K562 (cell line): Measurements from ENCODE around the gene PITPNM3. TPM values are rescaled to one million over a fixed set of nuclear protein-coding genes. Genes with fewer than 3 reads are reported as not detected.

Experiments
- ATAC-seq: fragments of 200-7000 bp; cut with Tn5 transposase; 3 replicates; pipeline ENCODE4 v1.9.1; 2020; ENCODE audit warnings: moderate library complexity
- BruUV-seq: library from RNA; stranded (reverse); fragments of 400-500 nt; replicated peaks from 2 replicates; lab custom pipeline; 2021; lab: Mats Ljungman, UMichigan
- CTCF ChIA-PET: fragments of 300-600 bp; formaldehyde crosslinking; extraction: SDS; loops from one replicate; lab custom pipeline; 2021; ENCODE audit warnings: low intra/inter-chr PET ratio; lab: Yijun Ruan, JAX
- POLR2A ChIA-PET: fragments of 300-600, 350-650 bp; sonication (Branson Sonifier 250); formaldehyde crosslinking; extraction: SDS; loops from one replicate; lab custom pipeline; 2021; ENCODE audit warnings: antibody characterized with exemption, inconsistent platforms; lab: Yijun Ruan, JAX
- DNase-seq, 4 experiments: peaks; one replicate each; pipeline versions ENCODE4 v3.0.0 to v3.0.0-alpha.2; 2011 to 2018; ENCODE audit warnings: low spot score in 3 of 4, mixed read lengths in 3 of 4; ENCODE audit errors: extremely low read depth in 1 of 4
- FAIRE-seq: peaks from 2 replicates; lab custom pipeline; 2011; peaks lifted over from hg19 to GRCh38; lab: Jason Lieb, UNC
- H2AFZ ChIP-seq: 2 replicates; pipeline ENCODE4 v1.6.0; 2011; ENCODE audit warnings: low read depth, low read length, control low read depth, inconsistent platforms
- H3K27ac ChIP-seq: fragments of 200-600 bp; 3 replicates; pipeline ENCODE4 v1.8.0; 2011; ENCODE audit warnings: low read depth, mild to moderate bottlenecking, control low read depth, inconsistent platforms, low read length, moderate library complexity, mixed read lengths; ENCODE audit errors: extremely low read depth
- H3K27me3 ChIP-seq, 2 experiments: fragments of 300-600 bp in 1 of 2; 2 replicates in 1 of 2; 3 replicates in 1 of 2; pipeline versions ENCODE4 v1.6.0 to v1.8.0; 2011; ENCODE audit warnings: inconsistent platforms in 2 of 2, low read length in 2 of 2, mild to moderate bottlenecking in 1 of 2, mixed read lengths in 1 of 2, moderate library complexity in 1 of 2; ENCODE audit not compliant: control insufficient read depth in 2 of 2, insufficient read depth in 2 of 2
- H3K36me3 ChIP-seq: fragments of 300-600 bp; 3 replicates; pipeline ENCODE4 v1.8.0; 2011; ENCODE audit warnings: mild to moderate bottlenecking, low read length, inconsistent platforms; ENCODE audit not compliant: control insufficient read depth, insufficient read depth
- H3K4me1 ChIP-seq, 2 experiments: fragments of 200-600 bp in 1 of 2; replicated peaks in 1 of 2; 2 replicates in 1 of 2; 3 replicates in 1 of 2; pipeline versions ENCODE4 v1.5.1 to v1.8.0; 2011; ENCODE audit warnings: inconsistent platforms in 2 of 2, low read length in 2 of 2, mild to moderate bottlenecking in 1 of 2, mixed read lengths in 1 of 2, moderate library complexity in 1 of 2; ENCODE audit not compliant: control insufficient read depth in 2 of 2, insufficient read depth in 2 of 2
- H3K4me2 ChIP-seq: 2 replicates; pipeline ENCODE4 v1.6.1; 2011; ENCODE audit warnings: low read length, control low read depth, inconsistent platforms, mixed read lengths; ENCODE audit not compliant: insufficient read depth
- H3K4me3 ChIP-seq: fragments of 200-600 bp; sonication (generic), shearing (Covaris generic); 2 replicates; pipeline ENCODE4 v1.5.1; 2016; ENCODE audit warnings: control low read depth, inconsistent platforms
- H3K79me2 ChIP-seq: fragments of 200-600 bp; 3 replicates; pipeline ENCODE4 v1.8.0; 2011; ENCODE audit warnings: low read length, inconsistent platforms; ENCODE audit not compliant: control insufficient read depth, insufficient read depth
- H3K9ac ChIP-seq, 2 experiments: 2 replicates each; pipeline versions ENCODE4 v1.6.0 to v1.6.1; 2011; ENCODE audit warnings: low read depth in 2 of 2, low read length in 2 of 2, control low read depth in 1 of 2, inconsistent platforms in 1 of 2, mild to moderate bottlenecking in 1 of 2, mixed read lengths in 1 of 2; ENCODE audit not compliant: insufficient read depth in 1 of 2
- H3K9me1 ChIP-seq: one replicate; pipeline ENCODE4 v1.6.0; 2011; ENCODE audit warnings: inconsistent platforms, mild to moderate bottlenecking, low read length, moderate library complexity; ENCODE audit not compliant: control insufficient read depth, insufficient read depth
- H3K9me3 ChIP-seq: replicated peaks from 2 replicates; pipeline ENCODE4 v1.5.1; 2011; ENCODE audit warnings: low read depth, low read length, inconsistent platforms; ENCODE audit not compliant: control insufficient read depth, insufficient read depth
- H4K20me1 ChIP-seq: replicated peaks from 2 replicates; pipeline ENCODE4 v1.6.1; 2011; ENCODE audit warnings: low read length, inconsistent platforms, mixed read lengths; ENCODE audit not compliant: control insufficient read depth, insufficient read depth
- DMBX1 ChIP-seq: fragments of 250-450 bp; sonication (Bioruptor Pico); IDR thresholded peaks from 2 replicates; pipeline ENCODE4 v1.8.0; 2022; ENCODE audit warnings: inconsistent platforms, mild to moderate bottlenecking, moderate library complexity, borderline replicate concordance
- ESRRA ChIP-seq: fragments of 450-650 bp; IDR thresholded peaks from 2 replicates; pipeline ENCODE4 v1.6.1; 2014; ENCODE audit warnings: low read depth, mild to moderate bottlenecking, moderate library complexity, borderline replicate concordance
- FOXJ3 ChIP-seq: sonication (generic); formaldehyde crosslinking; IDR thresholded peaks from 2 replicates; pipeline ENCODE4 v1.4.0; 2020; ENCODE audit warnings: mild to moderate bottlenecking, missing genetic modification reagents
- HDAC8 ChIP-seq: fragments of 450-650 bp; IDR thresholded peaks from 2 replicates; pipeline ENCODE4 v1.6.1; 2016; ENCODE audit warnings: mild to moderate bottlenecking, missing genetic modification characterization, moderate library complexity, missing compliant biosample characterization
- MCM7 ChIP-seq, 2 experiments: fragments of 450-650 bp; IDR thresholded peaks; 2 replicates each; pipeline ENCODE4 v1.6.1; 2016 to 2018
- RFX7 ChIP-seq: fragments of 250-450 bp; sonication (Bioruptor Pico); IDR thresholded peaks from 2 replicates; pipeline ENCODE4 v1.5.1; 2021; ENCODE audit warnings: mild to moderate bottlenecking
- SMC3 ChIP-seq: conservative IDR thresholded peaks from 2 replicates; pipeline ENCODE4 v1.6.1; 2011; ENCODE audit warnings: low read depth, low read length, improper control_type of control experiment; ENCODE audit not compliant: insufficient read depth
- SUPT5H ChIP-seq: fragments of 450-650 bp; IDR thresholded peaks from 2 replicates; pipeline ENCODE4 v1.6.1; 2016
- ZNF3 ChIP-seq: fragments of 250-450 bp; sonication (Bioruptor Pico); IDR thresholded peaks from 2 replicates; pipeline ENCODE4 v1.5.0; 2021; ENCODE audit warnings: mild to moderate bottlenecking, moderate library complexity
- ZNF347 ChIP-seq: fragments of 450-650 bp; formaldehyde crosslinking; IDR thresholded peaks from 2 replicates; pipeline ENCODE4 v1.4.0; 2020; ENCODE audit warnings: low read depth, mild to moderate bottlenecking, moderate library complexity
- ZNF561 ChIP-seq: fragments of 450-650 bp; formaldehyde crosslinking; conservative IDR thresholded peaks from 2 replicates; pipeline ENCODE4 v1.4.0; 2020; ENCODE audit warnings: mild to moderate bottlenecking, moderate library complexity
- WGBS: fragments of 100-300 bp; shearing (Covaris generic); methylation state at CpG from one replicate; pipeline ENCODE4 v1.1.6; 2016; ENCODE audit warnings: low coverage, mixed read lengths; ENCODE audit not compliant: insufficient coverage; ENCODE audit errors: missing lambda C conversion rate; 5-methylcytosine and 5-hydroxymethylcytosine counted together
- in situ Hi-C: fragments of 300-500 bp; cut with MboI; formaldehyde crosslinking; loops from 4 replicates; pipeline ENCODE4 v1.15.0; 2018; ENCODE audit warnings: inconsistent platforms, mixed read lengths
- intact Hi-C: fragments of 100-400 bp; cut with micrococcal nuclease; formaldehyde crosslinking; loops from 2 replicates; pipeline ENCODE4 v1.14.2; 2022
- polyA plus RNA-seq, 8 experiments: library from polyadenylated mRNA; depleted of rRNA in 4 of 8; stranded (reverse) in 5 of 8; unstranded in 3 of 8; fragments of >200 nt; fragmentation: Nextera tagmentation in 2 of 8; fragmentation: Illumina TruSeq in 1 of 8; extraction: Ambion mirVana in 2 of 8; extraction: Trizol in 1 of 8; gene quantifications; 2 replicates each; pipeline versions ENCODE4 v1.2.1 to v1.2.3, GENCODE V29; 2011 to 2014; ENCODE audit warnings: inconsistent platforms in 1 of 8, missing spikeins in 1 of 8
- total RNA-seq, 7 experiments: library from RNA; depleted of rRNA in 6 of 7; stranded (reverse); fragments of >200 nt in 6 of 7; fragmentation: Illumina TruSeq in 2 of 7; extraction: Trizol in 2 of 7; gene quantifications; 2 replicates each; pipeline versions ENCODE4 v1.2.1 to v1.2.3, GENCODE V29; 2011 to 2021; ENCODE audit warnings: low replicate concordance in 1 of 7
- TF ChIP-seq, protein P1 (sequence below): sonication (generic); formaldehyde crosslinking; IDR thresholded peaks from 2 replicates; pipeline ENCODE4 v1.8.1; 2023; ENCODE audit warnings: missing genetic modification reagents, mild to moderate bottlenecking, borderline replicate concordance
- TF ChIP-seq, protein P2 (sequence below): sonication (generic); formaldehyde crosslinking; IDR thresholded peaks from 2 replicates; pipeline ENCODE4 v1.9.0; 2022; ENCODE audit warnings: mild to moderate bottlenecking, missing genetic modification reagents

PITPNM3 gene
- total and polyA plus RNA-seq, 9 of the 15 experiments (the other 6 are each of a cell fraction or from before 2014, with no cell fraction given): 0.14 to 0.38 (median 0.22) TPM; not detected in 2

DNA sequence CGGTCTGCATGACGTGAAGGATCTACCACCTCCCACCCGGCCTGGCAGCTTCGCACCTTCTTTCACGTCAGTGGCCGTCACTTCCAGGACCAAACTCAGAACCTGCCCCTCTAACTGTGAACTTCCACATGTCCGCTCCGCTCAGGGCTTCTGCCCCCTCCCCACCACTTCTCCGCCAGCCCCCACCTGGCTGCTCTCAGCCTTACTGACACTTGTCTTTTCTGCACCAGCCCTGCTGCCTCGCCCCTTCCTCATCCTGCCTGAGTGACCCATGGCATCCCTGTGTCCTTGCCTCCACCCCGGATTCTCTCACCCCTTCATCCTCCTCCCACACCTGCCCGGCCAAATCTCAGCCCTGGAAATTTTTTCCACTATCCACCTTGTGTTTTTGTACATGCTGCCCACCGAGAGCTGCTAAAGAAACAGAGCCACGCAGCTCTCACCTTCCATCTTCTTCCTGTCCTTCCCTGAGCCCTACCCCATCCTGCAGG, 97.8 kb downstream of the PITPNM3 start:
- BruUV-seq: no TSS peak
- Histone ChIP-seq H3K4me3 (no peak overlapping the region), H3K27me3 (no peaks in the 10 kb centered on the region; a peak in 1 of 5 replicates), H3K36me3 (no peaks in the 10 kb centered on the region), H3K9me3 (no peaks in the 10 kb centered on the region), H3K4me2 (no peak overlapping the region), H3K9ac (no peak overlapping the region), H3K79me2 (no peaks in the 10 kb centered on the region), H2AFZ (no peak overlapping the region), H3K27ac (no peak overlapping the region), H3K4me1 (peaks cover 19 to 42% of the 10 kb centered on the region in 2 experiments)
- ATAC-seq: no peak
- POLR2A ChIA-PET: interaction anchor here (1.0 kb wide), 1 partner anchor 35 kb away, joined by 3 read pairs; no protein-coding TSS in a partner anchor
- no peak for FAIRE-seq
- DNase-seq: no peak
- in situ Hi-C loops: no loop called here
- TF ChIP-seq FOXJ3 (no peak), SUPT5H (no peak), ZNF347 (no peak), ZNF3 (CRISPR knock-in tag) (no peak), RFX7 (CRISPR knock-in tag) (no peak), ZNF561 (CRISPR knock-in tag) (no peak), DMBX1 (CRISPR knock-in tag) (no peak), MCM7 (IDR thresholded peaks at IDR 0.05) (no peak), HDAC8 (no peak), ESRRA (no peak), SMC3 (no peak)
- TF ChIP-seq, protein P1, sequence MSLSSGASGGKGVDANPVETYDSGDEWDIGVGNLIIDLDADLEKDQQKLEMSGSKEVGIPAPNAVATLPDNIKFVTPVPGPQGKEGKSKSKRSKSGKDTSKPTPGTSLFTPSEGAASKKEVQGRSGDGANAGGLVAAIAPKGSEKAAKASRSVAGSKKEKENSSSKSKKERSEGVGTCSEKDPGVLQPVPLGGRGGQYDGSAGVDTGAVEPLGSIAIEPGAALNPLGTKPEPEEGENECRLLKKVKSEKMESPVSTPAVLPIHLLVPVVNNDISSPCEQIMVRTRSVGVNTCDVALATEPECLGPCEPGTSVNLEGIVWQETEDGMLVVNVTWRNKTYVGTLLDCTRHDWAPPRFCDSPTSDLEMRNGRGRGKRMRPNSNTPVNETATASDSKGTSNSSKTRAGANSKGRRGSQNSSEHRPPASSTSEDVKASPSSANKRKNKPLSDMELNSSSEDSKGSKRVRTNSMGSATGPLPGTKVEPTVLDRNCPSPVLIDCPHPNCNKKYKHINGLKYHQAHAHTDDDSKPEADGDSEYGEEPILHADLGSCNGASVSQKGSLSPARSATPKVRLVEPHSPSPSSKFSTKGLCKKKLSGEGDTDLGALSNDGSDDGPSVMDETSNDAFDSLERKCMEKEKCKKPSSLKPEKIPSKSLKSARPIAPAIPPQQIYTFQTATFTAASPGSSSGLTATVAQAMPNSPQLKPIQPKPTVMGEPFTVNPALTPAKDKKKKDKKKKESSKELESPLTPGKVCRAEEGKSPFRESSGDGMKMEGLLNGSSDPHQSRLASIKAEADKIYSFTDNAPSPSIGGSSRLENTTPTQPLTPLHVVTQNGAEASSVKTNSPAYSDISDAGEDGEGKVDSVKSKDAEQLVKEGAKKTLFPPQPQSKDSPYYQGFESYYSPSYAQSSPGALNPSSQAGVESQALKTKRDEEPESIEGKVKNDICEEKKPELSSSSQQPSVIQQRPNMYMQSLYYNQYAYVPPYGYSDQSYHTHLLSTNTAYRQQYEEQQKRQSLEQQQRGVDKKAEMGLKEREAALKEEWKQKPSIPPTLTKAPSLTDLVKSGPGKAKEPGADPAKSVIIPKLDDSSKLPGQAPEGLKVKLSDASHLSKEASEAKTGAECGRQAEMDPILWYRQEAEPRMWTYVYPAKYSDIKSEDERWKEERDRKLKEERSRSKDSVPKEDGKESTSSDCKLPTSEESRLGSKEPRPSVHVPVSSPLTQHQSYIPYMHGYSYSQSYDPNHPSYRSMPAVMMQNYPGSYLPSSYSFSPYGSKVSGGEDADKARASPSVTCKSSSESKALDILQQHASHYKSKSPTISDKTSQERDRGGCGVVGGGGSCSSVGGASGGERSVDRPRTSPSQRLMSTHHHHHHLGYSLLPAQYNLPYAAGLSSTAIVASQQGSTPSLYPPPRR (CRISPR knock-in tag): no peak
- TF ChIP-seq, protein P2, sequence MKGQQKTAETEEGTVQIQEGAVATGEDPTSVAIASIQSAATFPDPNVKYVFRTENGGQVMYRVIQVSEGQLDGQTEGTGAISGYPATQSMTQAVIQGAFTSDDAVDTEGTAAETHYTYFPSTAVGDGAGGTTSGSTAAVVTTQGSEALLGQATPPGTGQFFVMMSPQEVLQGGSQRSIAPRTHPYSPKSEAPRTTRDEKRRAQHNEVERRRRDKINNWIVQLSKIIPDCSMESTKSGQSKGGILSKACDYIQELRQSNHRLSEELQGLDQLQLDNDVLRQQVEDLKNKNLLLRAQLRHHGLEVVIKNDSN: no peak
- TF ChIP-seq, all 486 proteins: peak for 0
- Histone ChIP-seq H4K20me1 (no peaks in the 10 kb centered on the region), H3K9me1 (no peaks in the 10 kb centered on the region)
- 82% methylated on average over 8 of the region's 14 CpGs for WGBS
- intact Hi-C loops: loop anchor here (10.0 kb wide), 1 partner anchor 186 kb away; the partner anchor contains the start of genes KIAA0753 and TXNDC17
- CTCF ChIA-PET: no interaction called here
